B cell (primary cell): ENCODE data around the gene DBP. TPM values are rescaled to one million over a fixed set of nuclear protein-coding genes. Genes with fewer than 3 reads are reported as not detected.

Experiments used
- ATAC-seq: fragments of 200-7000 bp; cut with Tn5 transposase; one replicate; pipeline ENCODE4 v1.10.0; 2021; ENCODE audit warnings: low read depth, mild to moderate bottlenecking, moderate number of reproducible peaks, moderate library complexity
- CTCF ChIA-PET: fragments of 350-600 bp; sonication (Branson Sonifier 250); formaldehyde crosslinking; loops from one replicate; lab custom pipeline; 2021; ENCODE audit warnings: antibody characterized with exemption, inconsistent platforms; lab: Charles Lee
- POLR2A ChIA-PET: fragments of 350-600 bp; sonication (Branson Sonifier 250); formaldehyde crosslinking; loops from one replicate; lab custom pipeline; 2021; ENCODE audit warnings: antibody characterized with exemption; lab: Charles Lee
- DNase-seq: peaks from one replicate; pipeline ENCODE4 v3.0.0; 2013
- H2AFZ ChIP-seq: 2 replicates; pipeline ENCODE4 v1.6.1; 2012; ENCODE audit warnings: mild to moderate bottlenecking, low read depth, low read length; ENCODE audit not compliant: insufficient read depth, poor library complexity, severe bottlenecking
- H3K27ac ChIP-seq, 2 donors: 1 replicate in 1 of 2; 2 replicates in 1 of 2; pipeline ENCODE4 v1.5.1; 2012 to 2013; ENCODE audit warnings: low read length in 2 of 2, mild to moderate bottlenecking in 2 of 2, moderate library complexity in 1 of 2
- H3K27me3 ChIP-seq, 4 experiments: fragments of 200-600 bp in 1 of 4; sonication (generic) in 1 of 4; replicated peaks in 1 of 4; 1 replicate in 2 of 4; 2 replicates in 2 of 4; pipeline versions ENCODE4 v1.6.1 to v1.7.0; 2013 to 2016; ENCODE audit warnings: low read length in 3 of 4, mild to moderate bottlenecking in 2 of 4, mixed read lengths in 1 of 4, moderate library complexity in 1 of 4; ENCODE audit not compliant: insufficient read depth in 4 of 4, control insufficient read depth in 3 of 4; ENCODE audit errors: control extremely low read depth in 1 of 4
- H3K36me3 ChIP-seq, 2 experiments: replicated peaks in 1 of 2; 1 replicate in 1 of 2; 2 replicates in 1 of 2; pipeline versions ENCODE4 v1.6.1 to v1.7.1; 2013; ENCODE audit warnings: low read length in 1 of 2; ENCODE audit not compliant: insufficient read depth in 2 of 2, control insufficient read depth in 1 of 2; ENCODE audit errors: control extremely low read depth in 1 of 2, extremely low read depth in 1 of 2
- H3K4me1 ChIP-seq, 2 donors: fragments of 200-600 bp in 1 of 2; sonication (generic) in 1 of 2; 1 replicate in 1 of 2; 2 replicates in 1 of 2; pipeline versions ENCODE4 v1.5.1 to v1.6.1; 2013 to 2017; ENCODE audit warnings: low read length in 2 of 2; ENCODE audit not compliant: control insufficient read depth in 2 of 2, insufficient read depth in 2 of 2
- H3K4me2 ChIP-seq: replicated peaks from 2 replicates; pipeline ENCODE3; 2012; ENCODE audit warnings: mild to moderate bottlenecking, low read depth, low read length; ENCODE audit not compliant: poor library complexity, severe bottlenecking
- H3K4me3 ChIP-seq, 5 experiments: fragments of 200-600 bp in 1 of 5; sonication (generic) in 1 of 5; 1 replicate in 3 of 5; 2 replicates in 2 of 5; pipeline versions ENCODE4 v1.5.1 to v1.7.0; 2011 to 2016; ENCODE audit warnings: low read length in 4 of 5, mild to moderate bottlenecking in 4 of 5, low read depth in 2 of 5, control low read depth in 1 of 5, moderate library complexity in 1 of 5; ENCODE audit not compliant: insufficient read depth in 1 of 5; ENCODE audit errors: control extremely low read depth in 1 of 5, extremely low read depth in 1 of 5
- H3K79me2 ChIP-seq: fragments of 200-600 bp; sonication (generic); one replicate; pipeline ENCODE4 v1.6.0; 2016; ENCODE audit warnings: low read length; ENCODE audit not compliant: control insufficient read depth, insufficient read depth
- H3K9ac ChIP-seq: fragments of 200-600 bp; sonication (generic); 2 replicates; pipeline ENCODE4 v1.6.1; 2017; ENCODE audit warnings: mild to moderate bottlenecking, low read length, moderate library complexity
- H3K9me3 ChIP-seq, 3 donors: one replicate each; pipeline versions ENCODE4 v1.6.1 to v1.7.1; 2013; ENCODE audit warnings: low read length in 2 of 3; ENCODE audit not compliant: control insufficient read depth in 2 of 3, insufficient read depth in 1 of 3; ENCODE audit errors: control extremely low read depth in 1 of 3
- H4K20me1 ChIP-seq: 2 replicates; pipeline ENCODE4 v1.6.0; 2012; ENCODE audit warnings: mild to moderate bottlenecking, low read length; ENCODE audit not compliant: insufficient read depth, control insufficient read depth, poor library complexity, severe bottlenecking
- H3K27ac Mint-ChIP-seq: one replicate; pipeline ENCODE4 v1.8.0; 2021; ENCODE audit warnings: mixed read lengths
- H3K27me3 Mint-ChIP-seq: one replicate; pipeline ENCODE4 v1.8.0; 2021; ENCODE audit warnings: mixed read lengths
- H3K4me1 Mint-ChIP-seq: one replicate; pipeline ENCODE4 v1.8.0; 2021; ENCODE audit warnings: mixed read lengths
- H3K4me3 Mint-ChIP-seq: one replicate; pipeline ENCODE4 v1.8.0; 2021; ENCODE audit warnings: mixed read lengths
- H3K9me3 Mint-ChIP-seq: one replicate; pipeline ENCODE4 v1.8.0; 2022; ENCODE audit warnings: mixed read lengths; ENCODE audit not compliant: insufficient read depth
- EZH2 ChIP-seq: IDR thresholded peaks from 2 replicates; pipeline ENCODE4 v1.6.1; 2012; ENCODE audit warnings: borderline replicate concordance, low read depth, mild to moderate bottlenecking, moderate library complexity, low read length; ENCODE audit not compliant: insufficient read depth, poor library complexity, severe bottlenecking
- WGBS: methylation state at CpG from one replicate; pipeline ENCODE4 v1.1.5; 2013; ENCODE audit warnings: missing lambda C conversion rate; ENCODE audit not compliant: insufficient coverage; 5-methylcytosine and 5-hydroxymethylcytosine counted together
- intact Hi-C: fragments of 100-400 bp; cut with micrococcal nuclease; formaldehyde crosslinking; loops from one replicate; pipeline ENCODE4 v1.10.0; 2022
- polyA plus RNA-seq: library from polyadenylated mRNA; depleted of rRNA; stranded (reverse); fragments of >200 nt; gene quantifications from 2 replicates; pipeline ENCODE4 v1.2.3, GENCODE V29; 2012
- total RNA-seq, 2 donors: library from RNA; stranded (reverse); fragments of 120-200 nt in 1 of 2; gene quantifications; 1 replicate in 1 of 2; 2 replicates in 1 of 2; pipeline versions ENCODE4 v1.2.3 to v1.2.4, GENCODE V29; 2013 to 2022
- TF ChIP-seq, protein P1 (sequence below): fragments of 200-600 bp; IDR thresholded peaks from one replicate; pipeline ENCODE4 v1.8.0; 2022; ENCODE audit warnings: antibody characterized with exemption, mild to moderate bottlenecking

Gene DBP
- total and polyA plus RNA-seq, 2 donors (not counting 1 experiment from before 2014, with no cell fraction given), result 23.5 to 33.0 TPM

GRCh38 chr19:48634424-48635262 is 2.5 kb downstream of the DBP start:
- Histone ChIP-seq H3K4me1 (peaks cover 36 to 40% of the 10 kb centered on the region in 2 donors), H2AFZ (peak overlapping the region; percentile 27), H3K4me3 (peak overlapping the region in 4 of 5 experiments; percentile 40 to 98 (median 46)), H3K9me3 (peaks cover 0 to 11% (median 0%) of the 10 kb centered on the region in 3 donors), H3K9ac (peak overlapping the region; percentile 82), H3K36me3 (peaks cover 0 to 42% of the 10 kb centered on the region in 2 experiments), H3K27ac (peak overlapping the region; percentile 68 to 69), H4K20me1 (peaks cover 63% of the 10 kb centered on the region), H3K79me2 (peaks cover 32% of the 10 kb centered on the region), H3K27me3 (no peaks in the 10 kb centered on the region), H3K4me2 (peak overlapping the region; percentile 99)
- TF ChIP-seq, protein P1, sequence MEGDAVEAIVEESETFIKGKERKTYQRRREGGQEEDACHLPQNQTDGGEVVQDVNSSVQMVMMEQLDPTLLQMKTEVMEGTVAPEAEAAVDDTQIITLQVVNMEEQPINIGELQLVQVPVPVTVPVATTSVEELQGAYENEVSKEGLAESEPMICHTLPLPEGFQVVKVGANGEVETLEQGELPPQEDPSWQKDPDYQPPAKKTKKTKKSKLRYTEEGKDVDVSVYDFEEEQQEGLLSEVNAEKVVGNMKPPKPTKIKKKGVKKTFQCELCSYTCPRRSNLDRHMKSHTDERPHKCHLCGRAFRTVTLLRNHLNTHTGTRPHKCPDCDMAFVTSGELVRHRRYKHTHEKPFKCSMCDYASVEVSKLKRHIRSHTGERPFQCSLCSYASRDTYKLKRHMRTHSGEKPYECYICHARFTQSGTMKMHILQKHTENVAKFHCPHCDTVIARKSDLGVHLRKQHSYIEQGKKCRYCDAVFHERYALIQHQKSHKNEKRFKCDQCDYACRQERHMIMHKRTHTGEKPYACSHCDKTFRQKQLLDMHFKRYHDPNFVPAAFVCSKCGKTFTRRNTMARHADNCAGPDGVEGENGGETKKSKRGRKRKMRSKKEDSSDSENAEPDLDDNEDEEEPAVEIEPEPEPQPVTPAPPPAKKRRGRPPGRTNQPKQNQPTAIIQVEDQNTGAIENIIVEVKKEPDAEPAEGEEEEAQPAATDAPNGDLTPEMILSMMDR, result no peak
- Mint-ChIP-seq H3K4me3 (peak overlapping the region; percentile 83), H3K27me3 (no peaks in the 10 kb centered on the region), H3K27ac (peak overlapping the region; percentile 92), H3K9me3 (peaks cover 4% of the 10 kb centered on the region), H3K4me1 (peaks cover 47% of the 10 kb centered on the region)
- 4% methylated on average over 33 of the region's 37 CpGs for WGBS
- ATAC-seq (peak; percentile 12), DNase-seq (peak; percentile 92)
- CTCF ChIA-PET, result interaction anchor here (0.6 to 1.9 kb wide), 10 partner anchors 11 to 368 kb away, joined by 3 to 15 read pairs (median 4); partner anchors contain the start of genes CA11, RPL18 and SPHK2
- intact Hi-C loops, result loop anchor here (5.0 to 10.0 kb wide), 6 partner anchors 163 to 1362 kb away; partner anchors contain the start of genes C19orf73, EMP3, FLT3LG and INAFM1
- POLR2A ChIA-PET, result interaction anchor here (0.6 to 3.4 kb wide), 7 partner anchors 11 to 1517 kb away, joined by 3 to 17 read pairs (median 11); partner anchors contain the start of genes CA11, RPL18 and SPHK2

DNA sequence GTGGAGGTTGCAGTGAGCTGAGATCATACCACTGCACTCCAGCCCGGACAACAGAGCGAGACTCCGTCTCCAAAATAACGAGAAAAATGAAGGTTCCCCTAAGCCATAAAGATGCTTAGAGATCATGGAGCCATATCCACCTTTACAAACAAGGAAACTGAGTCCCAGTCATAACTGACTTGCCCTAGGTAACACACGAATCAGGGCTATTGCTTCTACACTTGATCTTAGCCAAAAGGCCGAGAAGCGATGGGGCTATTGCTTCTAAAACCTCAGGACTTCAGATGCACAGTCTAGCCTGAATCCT is 3.2 kb downstream of the DBP start:
- Histone ChIP-seq H3K36me3 (peaks cover 0 to 48% of the 10 kb centered on the region in 2 experiments), H3K4me3 (peak overlapping the region in 4 of 5 experiments; percentile 16 to 98 (median 44)), H3K27me3 (no peaks in the 10 kb centered on the region), H3K9ac (peak overlapping the region; percentile 82), H4K20me1 (peaks cover 70% of the 10 kb centered on the region), H3K4me1 (peaks cover 29 to 33% of the 10 kb centered on the region in 2 donors), H3K79me2 (peaks cover 26% of the 10 kb centered on the region), H3K4me2 (peak overlapping the region; percentile 99), H3K9me3 (peaks cover 0 to 14% (median 0%) of the 10 kb centered on the region in 3 donors), H2AFZ (peak overlapping the region; percentile 27), H3K27ac (peak overlapping the region; percentile 34 to 69)
- 65% methylated on average over 5 of the region's 7 CpGs for WGBS
- peaks cover 42% of the 10 kb centered on the region for H3K4me1 Mint-ChIP-seq
- DNase-seq (no peak), ATAC-seq (no peak)
- ChIA-PET POLR2A (interaction anchor here (0.6 to 3.4 kb wide), 6 partner anchors 10 to 1518 kb away, joined by 4 to 17 read pairs (median 11); partner anchors contain the start of genes CA11, RPL18 and SPHK2), CTCF (interaction anchor here (0.6 to 1.9 kb wide), 10 partner anchors 10 to 367 kb away, joined by 3 to 15 read pairs (median 4); partner anchors contain the start of genes CA11, RPL18 and SPHK2)
- H3K9me3 Mint-ChIP-seq, result peaks cover 4% of the 10 kb centered on the region
- H3K27me3 Mint-ChIP-seq, result no peaks in the 10 kb centered on the region
- H3K4me3 Mint-ChIP-seq, result peak overlapping the region; percentile 83
- peak overlapping the region; percentile 92 for H3K27ac Mint-ChIP-seq
- intact Hi-C loops, result loop anchor here (10.0 kb wide), 2 partner anchors 481 to 841 kb away; partner anchors contain the start of genes C19orf73, FLT3LG, LIN7B and PPFIA3
- no peak for TF ChIP-seq EZH2
- TF ChIP-seq, protein P1, result no peak
